ENCODE data around the gene PADI6.

Gene PADI6

GRCh38 chr1:17423781-17424245, 51.8 kb downstream of the PADI6 start:
- no peak for DNase-seq (ENCODE audit: low read depth)
- no peak overlapping the region for H3K4me3 ChIP-seq (ENCODE audit: low read length)
- no peak for TF ChIP-seq CTCF (IDR thresholded peaks at IDR 0.05; ENCODE audit: insufficient read depth, low read depth, low read length, missing control alignments)

GRCh38 chr1:17425806-17426600, 54.0 kb downstream of the PADI6 start:
- TF ChIP-seq CTCF (IDR thresholded peaks at IDR 0.05; ENCODE audit: insufficient read depth, low read depth, low read length, missing control alignments): no peak
- DNase-seq (ENCODE audit: low read depth): no peak

GRCh38 chr1:17427696-17428660, 56.0 kb downstream of the PADI6 start:
- H3K4me3 ChIP-seq (ENCODE audit: low read length): no peak overlapping the region
- no peak for TF ChIP-seq CTCF (IDR thresholded peaks at IDR 0.05; ENCODE audit: insufficient read depth, low read depth, low read length, missing control alignments)
- no peak for DNase-seq (ENCODE audit: low read depth)

More at GRCh38 chr1:17425806-17426600, 54.0 kb downstream of the PADI6 start:
- H3K4me3 ChIP-seq (ENCODE audit: low read length): no peak overlapping the region

DNA sequence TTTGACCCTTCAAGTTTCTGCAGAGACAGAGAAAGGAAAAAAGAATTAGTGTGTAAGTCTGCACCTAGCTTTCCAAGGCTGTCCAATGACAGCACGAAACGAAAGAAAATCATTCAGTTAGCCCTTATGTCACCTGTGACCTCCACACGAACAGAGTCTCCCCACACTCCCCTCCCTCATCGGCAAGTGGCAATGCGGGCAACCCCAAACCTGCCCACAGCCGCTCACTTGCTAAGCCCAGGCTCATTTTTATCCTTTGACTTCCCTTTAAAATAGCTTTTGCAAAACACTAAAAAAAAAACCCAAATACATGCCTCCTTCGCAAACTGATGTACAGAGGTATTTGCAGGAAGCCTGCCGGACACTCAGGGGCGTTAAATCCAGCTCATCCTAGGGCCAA, 57.2 kb downstream of the PADI6 start:
- TF ChIP-seq CTCF (IDR thresholded peaks at IDR 0.05; ENCODE audit: insufficient read depth, low read depth, low read length, missing control alignments): no peak
- no peak overlapping the region for H3K4me3 ChIP-seq (ENCODE audit: low read length)
- no peak for DNase-seq (ENCODE audit: low read depth)

DNA sequence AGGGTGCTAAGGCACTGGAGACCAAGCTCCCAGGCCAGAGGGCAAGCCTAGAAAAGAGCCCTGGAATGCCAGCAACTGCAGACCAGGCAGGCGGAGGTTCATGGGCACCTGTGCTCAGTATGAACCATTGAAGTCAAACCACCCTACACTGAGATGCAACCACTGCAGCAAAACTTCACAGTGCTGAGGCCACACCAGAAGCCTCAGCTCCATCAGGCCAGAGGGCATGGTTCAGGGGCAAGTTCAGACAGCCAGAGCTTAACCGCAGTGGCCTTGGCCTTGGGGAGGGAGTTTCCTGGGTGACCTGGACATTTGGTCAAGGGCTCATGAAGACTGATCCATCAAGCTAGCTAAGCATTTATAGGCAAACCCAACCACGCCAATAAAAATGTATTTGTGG, 60.4 kb downstream of the PADI6 start:
- DNase-seq (ENCODE audit: low read depth): no peak
- H3K4me3 ChIP-seq (ENCODE audit: low read length): no peak overlapping the region
- TF ChIP-seq CTCF (IDR thresholded peaks at IDR 0.05; ENCODE audit: insufficient read depth, low read depth, low read length, missing control alignments): no peak

GRCh38 chr1:17433261-17433660, 61.3 kb downstream of the PADI6 start:
- no peak for DNase-seq (ENCODE audit: low read depth)
- TF ChIP-seq CTCF (IDR thresholded peaks at IDR 0.05; ENCODE audit: insufficient read depth, low read depth, low read length, missing control alignments): no peak
- H3K4me3 ChIP-seq (ENCODE audit: low read length): no peak overlapping the region
